Measurements from ENCODE around the gene SYDE2. TPM values are rescaled to one million over a fixed set of nuclear protein-coding genes. Genes with fewer than 3 reads are reported as not detected.
A peak's percentile ranks its signal among the peaks of the same experiment; 100 is the strongest.
"Not testable (repeated sequence)": the region's sequence is repeated elsewhere in the genome, so short reads cannot be mapped to it uniquely, and the experiment has no call there.

SYDE2 gene
- total and polyA plus RNA-seq, 8 donors, result 0.75 to 45.3 (median 14.4) TPM

DNA sequence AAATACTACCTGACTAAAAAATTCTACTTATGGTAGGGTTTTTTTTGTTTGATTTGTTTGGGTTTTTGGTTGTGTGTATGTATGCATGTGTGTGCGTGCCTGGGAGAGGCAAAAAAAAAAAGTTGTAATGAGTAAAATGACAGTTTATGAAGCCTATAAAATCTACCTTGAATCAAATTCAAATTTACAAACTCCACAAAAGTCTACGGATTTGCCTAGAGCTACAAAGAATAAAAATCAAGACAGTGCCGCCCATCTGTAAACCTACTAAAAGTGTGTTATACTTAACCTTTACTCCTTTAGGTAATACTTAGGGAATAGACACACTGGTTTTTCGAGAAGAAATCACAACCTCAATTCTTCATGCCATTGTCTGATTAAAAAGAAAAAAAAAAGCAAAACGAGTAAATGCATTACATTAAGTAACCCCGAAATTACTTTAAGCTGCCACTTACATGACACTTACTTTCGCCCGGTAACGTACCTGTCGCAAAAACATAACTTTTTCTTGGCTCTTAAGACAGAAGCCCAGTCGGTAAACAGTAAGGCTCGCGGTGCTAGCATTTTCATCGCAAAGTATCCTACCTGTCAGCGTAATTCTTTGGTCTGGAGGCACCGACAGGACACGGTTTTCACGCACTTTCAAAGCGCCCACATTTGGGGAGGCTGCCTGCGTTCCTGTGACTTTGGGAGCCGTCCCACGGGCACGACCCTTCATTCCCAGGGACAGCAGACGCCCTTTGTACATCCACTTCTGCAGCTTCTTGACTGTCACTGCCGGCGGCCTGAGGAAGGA is 951 bp downstream of the SYDE2 start:
- TF ChIP-seq EP300 (IDR thresholded peaks at IDR 0.05) (no peak), POLR2AphosphoS5 (IDR thresholded peaks at IDR 0.05) (no peak), POLR2A (IDR thresholded peaks at IDR 0.05) (no peak)
- TF ChIP-seq, protein P1, sequence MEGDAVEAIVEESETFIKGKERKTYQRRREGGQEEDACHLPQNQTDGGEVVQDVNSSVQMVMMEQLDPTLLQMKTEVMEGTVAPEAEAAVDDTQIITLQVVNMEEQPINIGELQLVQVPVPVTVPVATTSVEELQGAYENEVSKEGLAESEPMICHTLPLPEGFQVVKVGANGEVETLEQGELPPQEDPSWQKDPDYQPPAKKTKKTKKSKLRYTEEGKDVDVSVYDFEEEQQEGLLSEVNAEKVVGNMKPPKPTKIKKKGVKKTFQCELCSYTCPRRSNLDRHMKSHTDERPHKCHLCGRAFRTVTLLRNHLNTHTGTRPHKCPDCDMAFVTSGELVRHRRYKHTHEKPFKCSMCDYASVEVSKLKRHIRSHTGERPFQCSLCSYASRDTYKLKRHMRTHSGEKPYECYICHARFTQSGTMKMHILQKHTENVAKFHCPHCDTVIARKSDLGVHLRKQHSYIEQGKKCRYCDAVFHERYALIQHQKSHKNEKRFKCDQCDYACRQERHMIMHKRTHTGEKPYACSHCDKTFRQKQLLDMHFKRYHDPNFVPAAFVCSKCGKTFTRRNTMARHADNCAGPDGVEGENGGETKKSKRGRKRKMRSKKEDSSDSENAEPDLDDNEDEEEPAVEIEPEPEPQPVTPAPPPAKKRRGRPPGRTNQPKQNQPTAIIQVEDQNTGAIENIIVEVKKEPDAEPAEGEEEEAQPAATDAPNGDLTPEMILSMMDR (IDR thresholded peaks at IDR 0.05), result no peak
- 4 to 8% (median 7%) methylated on average over 25 to 26 of the region's 26 CpGs for WGBS, 5 donors
- Histone ChIP-seq H3K4me1 (peaks cover 6 to 67% (median 37%) of the 10 kb centered on the region in 4 donors), H3K36me3 (no peaks in the 10 kb centered on the region), H3K27me3 (peaks cover 0 to 25% (median 0%) of the 10 kb centered on the region in 3 donors), H3K27ac (peak overlapping the region; percentile 97 to 98 (median 98)), H3K9me3 (no peaks in the 10 kb centered on the region), H3K4me3 (peak overlapping the region; percentile 88 to 98 (median 93))
- DNase-seq, result peak in 1 of 2 donors; percentile 26
- intact Hi-C loops (cut with DNase I; ENCODE audit: low total_unique reads), result no loop called here

- Histone ChIP-seq H3K4me1 (peaks cover 6 to 67% (median 37%) of the 10 kb centered on the region in 4 donors), H3K4me3 (peak overlapping the region; percentile 88 to 98 (median 93)), H3K36me3 (no peaks in the 10 kb centered on the region), H3K27me3 (peaks cover 0 to 25% (median 0%) of the 10 kb centered on the region in 3 donors), H3K9me3 (no peaks in the 10 kb centered on the region), H3K27ac (no peak overlapping the region)
- WGBS, 5 donors, result 16 to 33% (median 26%) methylated on average over 2 of the region's 2 CpGs
- intact Hi-C loops (cut with DNase I; ENCODE audit: low total_unique reads), result no loop called here
- TF ChIP-seq, protein P1 (IDR thresholded peaks at IDR 0.05), result no peak
- TF ChIP-seq EP300 (IDR thresholded peaks at IDR 0.05) (no peak), POLR2A (IDR thresholded peaks at IDR 0.05) (no peak), POLR2AphosphoS5 (IDR thresholded peaks at IDR 0.05) (no peak)
- no peak for DNase-seq
These were observed 2.0 kb downstream of the SYDE2 start for GRCh38 chr1:85198864-85199263.

DNA sequence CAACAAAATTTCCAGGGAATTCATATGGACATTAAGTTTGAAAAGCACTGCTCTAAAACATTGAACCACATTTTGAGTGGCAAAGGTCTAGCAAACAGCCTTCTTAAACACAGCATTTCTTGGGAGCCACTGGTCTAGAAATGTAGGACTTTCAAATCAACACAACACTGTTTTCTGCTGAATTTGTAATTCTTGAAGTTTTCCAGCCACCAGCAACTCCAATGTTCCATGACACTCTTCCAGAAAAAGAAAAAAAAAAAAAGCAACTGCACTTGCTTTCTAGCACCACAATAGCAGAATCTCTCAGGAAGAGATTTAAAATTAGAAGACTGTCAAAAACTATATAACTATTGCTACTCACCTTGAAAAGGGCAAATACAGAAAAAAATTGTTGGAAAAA is 4.5 kb downstream of the SYDE2 start:
- Histone ChIP-seq H3K36me3 (no peaks in the 10 kb centered on the region), H3K4me1 (peaks cover 0 to 51% (median 28%) of the 10 kb centered on the region in 4 donors), H3K4me3 (peak overlapping the region in 1 of 4 donors; percentile 1), H3K27me3 (peaks cover 0 to 14% (median 0%) of the 10 kb centered on the region in 3 donors), H3K9me3 (no peaks in the 10 kb centered on the region), H3K27ac (peak overlapping the region in 1 of 5 donors; percentile 37)
- DNase-seq, result no peak
- intact Hi-C loops (cut with DNase I; ENCODE audit: low total_unique reads), result no loop called here
- no peak for TF ChIP-seq POLR2AphosphoS5 (IDR thresholded peaks at IDR 0.05)
- no peak for TF ChIP-seq EP300 (IDR thresholded peaks at IDR 0.05)
- TF ChIP-seq, protein P1 (IDR thresholded peaks at IDR 0.05), result no peak
- TF ChIP-seq POLR2A (IDR thresholded peaks at IDR 0.05), result no peak

- peaks cover 0 to 57% (median 28%) of the 10 kb centered on the region in 4 donors for H3K4me1 ChIP-seq
- TF ChIP-seq POLR2A (IDR thresholded peaks at IDR 0.05) (no peak), POLR2AphosphoS5 (IDR thresholded peaks at IDR 0.05) (no peak), EP300 (IDR thresholded peaks at IDR 0.05) (no peak)
- TF ChIP-seq, protein P1 (IDR thresholded peaks at IDR 0.05), result no peak
- no peaks in the 10 kb centered on the region for H3K36me3 ChIP-seq
- H3K27ac ChIP-seq, result peak overlapping the region in 1 of 5 donors; percentile 37
- no peaks in the 10 kb centered on the region for H3K9me3 ChIP-seq
- 46 to 62% (median 53%) methylated on average over 2 of the region's 2 CpGs for WGBS, 5 donors
- H3K4me3 ChIP-seq, result peak overlapping the region in 2 of 4 donors; percentile 1 to 10
- DNase-seq, result no peak
- peaks cover 0 to 8% (median 0%) of the 10 kb centered on the region in 3 donors for H3K27me3 ChIP-seq
- intact Hi-C loops (cut with DNase I; ENCODE audit: low total_unique reads), result no loop called here
These were observed 5.1 kb downstream of the SYDE2 start for GRCh38 chr1:85195703-85196102.

DNA sequence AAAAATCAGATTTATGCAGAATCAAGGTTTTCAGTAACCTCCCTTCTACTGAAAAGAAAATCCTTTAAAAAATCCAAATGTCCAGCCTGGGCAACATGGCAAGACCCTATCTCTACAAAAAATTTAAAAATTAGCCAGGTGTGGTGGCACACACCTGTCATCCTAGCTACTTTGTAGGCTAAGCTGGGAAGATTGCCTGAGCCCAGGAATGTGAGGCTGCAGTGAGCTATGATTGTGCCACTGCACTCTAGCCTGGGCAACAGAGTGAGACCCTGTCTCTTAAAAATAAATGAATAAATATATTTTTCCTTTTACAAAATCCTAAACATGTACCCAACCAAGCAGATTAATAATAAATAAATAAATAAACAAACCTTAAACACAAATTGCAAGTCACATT is 8.7 kb downstream of the SYDE2 start:
- H3K4me3 ChIP-seq; H3K27me3 ChIP-seq; intact Hi-C loops (cut with DNase I; ENCODE audit: low total_unique reads); H3K27ac ChIP-seq; DNase-seq; H3K9me3 ChIP-seq: not testable (repeated sequence)
- Histone ChIP-seq H3K4me1 (peaks cover 0 to 36% (median 16%) of the 10 kb centered on the region in 4 donors), H3K36me3 (peaks cover 0 to 14% (median 14%) of the 10 kb centered on the region in 4 donors)

All from stomach (tissue), 9 donors.